Measurements from ENCODE around the gene ELAPOR1. TPM values are rescaled to one million over a fixed set of nuclear protein-coding genes. Genes with fewer than 3 reads are reported as not detected.

The ELAPOR1 gene
- total RNA-seq, 1 experiment from 2014 or later: 0.75 TPM

- no peak for DNase-seq
- H3K4me3 Mint-ChIP-seq (ENCODE audit: unreplicated experiment): no peak overlapping the region
- no peaks in the 10 kb centered on the region for H3K9me3 ChIP-seq
- H3K4me1 ChIP-seq: no peaks in the 10 kb centered on the region
- no peaks in the 10 kb centered on the region for H3K4me1 Mint-ChIP-seq (ENCODE audit: low read depth, unreplicated experiment)
- POLR2A ChIA-PET: no interaction called here
- H3K27ac Mint-ChIP-seq (ENCODE audit: unreplicated experiment): no peak overlapping the region
- BruUV-seq (replicated peaks): no TSS peak
- no peaks in the 10 kb centered on the region for H3K36me3 ChIP-seq (ENCODE audit: control insufficient read depth, insufficient read depth, low read length)
- H3K36me3 Mint-ChIP-seq (ENCODE audit: insufficient read depth, unreplicated experiment): no peaks in the 10 kb centered on the region
- TF ChIP-seq CTCF (IDR thresholded peaks at IDR 0.05; ENCODE audit: insufficient read depth in 1 of 2, low read depth in 1 of 2, low read length in 1 of 2, severe bottlenecking in 1 of 2, unreplicated experiment in 1 of 2): no peak
- no peaks in the 10 kb centered on the region for H3K9me3 Mint-ChIP-seq (ENCODE audit: unreplicated experiment)
- intact Hi-C loops (cut with micrococcal nuclease; ENCODE audit: unreplicated experiment): no loop called here
- H3K4me3 ChIP-seq (ENCODE audit: low read depth, low read length): no peak overlapping the region
- CTCF ChIA-PET: no interaction called here
- no peaks in the 10 kb centered on the region for H3K27me3 ChIP-seq (replicated peaks; ENCODE audit: control insufficient read depth, insufficient read depth, low read length)
- H3K27me3 Mint-ChIP-seq (ENCODE audit: insufficient read depth, unreplicated experiment): no peaks in the 10 kb centered on the region
These were observed 30.4 kb upstream of the ELAPOR1 start for GRCh38 chr1:109083501-109083900.

GRCh38 chr1:109083923-109084322 is 30.0 kb upstream of the ELAPOR1 start:
- intact Hi-C loops (cut with micrococcal nuclease; ENCODE audit: unreplicated experiment): no loop called here
- Mint-ChIP-seq H3K4me1 (ENCODE audit: low read depth, unreplicated experiment) (peaks cover 1% of the 10 kb centered on the region), H3K27ac (ENCODE audit: unreplicated experiment) (no peak overlapping the region), H3K4me3 (ENCODE audit: unreplicated experiment) (no peak overlapping the region), H3K36me3 (ENCODE audit: insufficient read depth, unreplicated experiment) (no peaks in the 10 kb centered on the region), H3K27me3 (ENCODE audit: insufficient read depth, unreplicated experiment) (no peaks in the 10 kb centered on the region), H3K9me3 (ENCODE audit: unreplicated experiment) (no peaks in the 10 kb centered on the region)
- Histone ChIP-seq H3K36me3 (ENCODE audit: control insufficient read depth, insufficient read depth, low read length) (no peaks in the 10 kb centered on the region), H3K9me3 (no peaks in the 10 kb centered on the region), H3K27me3 (replicated peaks; ENCODE audit: control insufficient read depth, insufficient read depth, low read length) (no peaks in the 10 kb centered on the region), H3K4me3 (ENCODE audit: low read depth, low read length) (no peak overlapping the region), H3K4me1 (no peaks in the 10 kb centered on the region)
- no peak for DNase-seq
- BruUV-seq (replicated peaks): no TSS peak
- POLR2A ChIA-PET: no interaction called here
- no peak for TF ChIP-seq CTCF (IDR thresholded peaks at IDR 0.05; ENCODE audit: insufficient read depth in 1 of 2, low read depth in 1 of 2, low read length in 1 of 2, severe bottlenecking in 1 of 2, unreplicated experiment in 1 of 2)
- CTCF ChIA-PET: no interaction called here

GRCh38 chr1:109084563-109085517 is 29.1 kb upstream of the ELAPOR1 start:
- Mint-ChIP-seq H3K9me3 (ENCODE audit: unreplicated experiment) (no peaks in the 10 kb centered on the region), H3K4me3 (ENCODE audit: unreplicated experiment) (no peak overlapping the region), H3K36me3 (ENCODE audit: insufficient read depth, unreplicated experiment) (no peaks in the 10 kb centered on the region), H3K27me3 (ENCODE audit: insufficient read depth, unreplicated experiment) (no peaks in the 10 kb centered on the region), H3K27ac (ENCODE audit: unreplicated experiment) (no peak overlapping the region), H3K4me1 (ENCODE audit: low read depth, unreplicated experiment) (peaks cover 6% of the 10 kb centered on the region)
- no peak overlapping the region for H3K4me3 ChIP-seq (ENCODE audit: low read depth, low read length)
- ChIA-PET POLR2A (no interaction called here), CTCF (no interaction called here)
- H3K27me3 ChIP-seq (replicated peaks; ENCODE audit: control insufficient read depth, insufficient read depth, low read length): no peaks in the 10 kb centered on the region
- no peaks in the 10 kb centered on the region for H3K9me3 ChIP-seq
- intact Hi-C loops (cut with micrococcal nuclease; ENCODE audit: unreplicated experiment): no loop called here
- no peaks in the 10 kb centered on the region for H3K36me3 ChIP-seq (ENCODE audit: control insufficient read depth, insufficient read depth, low read length)
- no peaks in the 10 kb centered on the region for H3K4me1 ChIP-seq
- DNase-seq: no peak
- BruUV-seq (replicated peaks): no TSS peak
- no peak for TF ChIP-seq CTCF (IDR thresholded peaks at IDR 0.05; ENCODE audit: insufficient read depth in 1 of 2, low read depth in 1 of 2, low read length in 1 of 2, severe bottlenecking in 1 of 2, unreplicated experiment in 1 of 2)
